HCT116 (cell line): ENCODE results near the gene FUT6. TPM values are rescaled to one million over a fixed set of nuclear protein-coding genes. Genes with fewer than 3 reads are reported as not detected.
"Not testable (repeated sequence)": the region's sequence is repeated elsewhere in the genome, so short reads cannot be mapped to it uniquely, and the experiment has no call there.

Experiments
- ATAC-seq: fragments of 200-7000 bp; cut with Tn5 transposase; 2 replicates; pipeline ENCODE4 v1.9.1; 2020; ENCODE audit warnings: mild to moderate bottlenecking, moderate library complexity
- BruUV-seq: library from RNA; stranded (reverse); fragments of 400-500 nt; replicated peaks from 2 replicates; lab custom pipeline; 2021; lab: Mats Ljungman, UMichigan
- CTCF ChIA-PET: fragments of 300-600 bp; sonication (Branson Sonifier 250); formaldehyde crosslinking; loops from one replicate; lab custom pipeline; 2021; ENCODE audit warnings: antibody characterized with exemption; lab: Charles Lee
- POLR2A ChIA-PET: fragments of 300-600, 350-600 bp; sonication (Branson Sonifier 250); formaldehyde crosslinking; loops from one replicate; lab custom pipeline; 2021; ENCODE audit warnings: antibody characterized with exemption; lab: Charles Lee
- RAD21 ChIA-PET, 2 experiments: fragments of 300-600 bp; sonication (Branson Sonifier 250); formaldehyde crosslinking; loops; one replicate each; lab custom pipeline; 2023; ENCODE audit warnings: low total read pairs in 2 of 2; ENCODE audit not compliant: uncharacterized antibody in 2 of 2, unreplicated experiment in 2 of 2, low non-redundant PET in 1 of 2; lab: Charles Lee
- DNase-seq: peaks from one replicate; pipeline ENCODE4 v3.0.0-alpha.2; 2010; ENCODE audit warnings: low read depth, low spot score
- H2AFZ ChIP-seq: fragments of 200-600 bp; shearing (Covaris generic), sonication (generic); 2 replicates; pipeline ENCODE4 v1.6.1; 2017; ENCODE audit warnings: low read depth, mixed run types, mixed read lengths, antibody characterized with exemption, low read length; ENCODE audit not compliant: poor library complexity, severe bottlenecking
- H3K27ac ChIP-seq: 2 replicates; pipeline ENCODE4 v1.5.1; 2012; ENCODE audit warnings: low read depth, low read length
- H3K27me3 ChIP-seq: fragments of 200-600 bp; sonication (generic); 2 replicates; pipeline ENCODE4 v1.6.1; 2016; ENCODE audit warnings: mixed run types, low read length, mixed read lengths; ENCODE audit not compliant: insufficient read depth
- H3K36me3 ChIP-seq, 2 experiments: fragments of 200-500 bp in 1 of 2; fragments of 200-600 bp in 1 of 2; sonication (Bioruptor generic) in 1 of 2; sonication (generic) in 1 of 2; 2 replicates each; pipeline versions ENCODE4 v1.5.1 to v1.6.1; 2014 to 2016; ENCODE audit warnings: low read length in 2 of 2, inconsistent platforms in 1 of 2, mixed read lengths in 1 of 2, mixed run types in 1 of 2; ENCODE audit not compliant: insufficient read depth in 2 of 2, control insufficient read depth in 1 of 2
- H3K4me1 ChIP-seq, 2 experiments: fragments of 200-600 bp in 1 of 2; sonication (generic) in 1 of 2; 2 replicates each; pipeline versions ENCODE4 v1.5.1 to v1.6.1; 2012 to 2017; ENCODE audit warnings: low read length in 2 of 2, inconsistent platforms in 1 of 2, mild to moderate bottlenecking in 1 of 2, mixed read lengths in 1 of 2, mixed run types in 1 of 2, moderate library complexity in 1 of 2; ENCODE audit not compliant: insufficient read depth in 2 of 2, control insufficient read depth in 1 of 2
- H3K4me2 ChIP-seq: fragments of 200-600 bp; sonication (generic); 2 replicates; pipeline ENCODE4 v1.6.1; 2017; ENCODE audit warnings: mixed run types, low read length, mixed read lengths
- H3K4me3 ChIP-seq, 2 experiments: fragments of 200-600 bp in 1 of 2; sonication (generic) in 1 of 2; replicated peaks in 1 of 2; 2 replicates each; pipeline ENCODE4 v1.5.1; 2011 to 2016; ENCODE audit warnings: low read length in 2 of 2, control low read depth in 1 of 2, low read depth in 1 of 2, mild to moderate bottlenecking in 1 of 2, mixed read lengths in 1 of 2, mixed run types in 1 of 2
- H3K79me2 ChIP-seq: fragments of 200-600 bp; sonication (generic); 2 replicates; pipeline ENCODE4 v1.6.1; 2017; ENCODE audit warnings: mild to moderate bottlenecking, mixed run types, low read length, moderate library complexity, mixed read lengths; ENCODE audit not compliant: insufficient read depth
- H3K9ac ChIP-seq: fragments of 200-600 bp; sonication (generic); 2 replicates; pipeline ENCODE4 v1.6.1; 2016; ENCODE audit warnings: low read length, mixed read lengths
- H3K9me2 ChIP-seq: fragments of 200-600 bp; sonication (generic), shearing (Covaris generic); 2 replicates; pipeline ENCODE4 v1.6.1; 2017; ENCODE audit warnings: mixed run types, mild to moderate bottlenecking, moderate library complexity; ENCODE audit not compliant: insufficient read depth
- H3K9me3 ChIP-seq, 2 experiments: fragments of 200-500 bp in 1 of 2; fragments of 200-600 bp in 1 of 2; sonication (Bioruptor generic) in 1 of 2; sonication (generic) in 1 of 2; 2 replicates each; pipeline ENCODE4 v1.6.1; 2014 to 2017; ENCODE audit warnings: low read length in 2 of 2, mixed read lengths in 2 of 2, inconsistent platforms in 1 of 2, low read depth in 1 of 2, mild to moderate bottlenecking in 1 of 2, mixed run types in 1 of 2, moderate library complexity in 1 of 2; ENCODE audit not compliant: control insufficient read depth in 1 of 2, insufficient read depth in 1 of 2
- H4K20me1 ChIP-seq: fragments of 200-600 bp; sonication (generic), shearing (Covaris generic); 2 replicates; pipeline ENCODE4 v1.6.1; 2017; ENCODE audit warnings: mixed run types, mild to moderate bottlenecking, moderate library complexity; ENCODE audit not compliant: insufficient read depth
- CBX3 ChIP-seq: IDR thresholded peaks from 2 replicates; pipeline ENCODE4 v1.6.1; 2012; ENCODE audit warnings: low read depth
- RAD21 ChIP-seq: IDR thresholded peaks from 2 replicates; pipeline ENCODE4 v1.6.1; 2012; ENCODE audit warnings: low read depth, mild to moderate bottlenecking
- intact Hi-C: fragments of 100-400 bp; cut with micrococcal nuclease; formaldehyde crosslinking; loops from 2 replicates; pipeline ENCODE4 v1.10.0; 2022
- total RNA-seq: library from RNA; stranded (reverse); gene quantifications from one replicate; pipeline ENCODE4 v1.2.1, GENCODE V29; 2021; ENCODE audit not compliant: unreplicated experiment

FUT6 gene
- total RNA-seq, 1 experiment from 2014 or later = not detected

GRCh38 chr19:5857203-5858081 lies 17.9 kb upstream of the FUT6 start:
- Histone ChIP-seq H3K36me3 (no peaks in the 10 kb centered on the region), H3K9me2 (no peaks in the 10 kb centered on the region), H3K27ac (no peak overlapping the region), H3K79me2 (no peaks in the 10 kb centered on the region), H3K4me3 (no peak overlapping the region), H3K4me2 (no peak overlapping the region), H3K9ac (no peak overlapping the region), H3K27me3 (no peaks in the 10 kb centered on the region), H3K4me1 (no peaks in the 10 kb centered on the region; a peak in 1 of 4 replicates), H2AFZ (no peak overlapping the region), H4K20me1 (no peaks in the 10 kb centered on the region), H3K9me3 (no peaks in the 10 kb centered on the region; a peak in 1 of 4 replicates)
- TF ChIP-seq RAD21 = no peak
- TF ChIP-seq CBX3 = peak; percentile 76; the same call in 1 of the 2 replicates
- no peak for ATAC-seq
- no peak for DNase-seq
- intact Hi-C loops = no loop called here
- ChIA-PET POLR2A (no interaction called here), CTCF (interaction anchor here (1.5 kb wide), 1 partner anchor 53 kb away, joined by 4 read pairs; no protein-coding TSS in a partner anchor), RAD21 (no interaction called here)
- no TSS peak for BruUV-seq

GRCh38 chr19:5855151-5855550 lies 15.6 kb upstream of the FUT6 start:
- CTCF ChIA-PET, BruUV-seq, POLR2A ChIA-PET: not testable (repeated sequence)

GRCh38 chr19:5854121-5854520 lies 14.6 kb upstream of the FUT6 start:
- H3K27me3 ChIP-seq, H2AFZ ChIP-seq, H3K79me2 ChIP-seq, H3K9me2 ChIP-seq, CTCF ChIA-PET, H3K27ac ChIP-seq, BruUV-seq, POLR2A ChIA-PET, RAD21 ChIA-PET, DNase-seq, H3K36me3 ChIP-seq, H4K20me1 ChIP-seq, H3K9me3 ChIP-seq, ATAC-seq, H3K4me2 ChIP-seq, H3K9ac ChIP-seq, intact Hi-C loops, H3K4me3 ChIP-seq: not testable (repeated sequence)
- H3K4me1 ChIP-seq = peaks cover 14 to 17% of the 10 kb centered on the region in 2 experiments

More at GRCh38 chr19:5855151-5855550, 15.6 kb upstream of the FUT6 start:
- RAD21 ChIA-PET, H3K36me3 ChIP-seq, H3K4me3 ChIP-seq, H3K4me2 ChIP-seq, H3K9me2 ChIP-seq, H3K9me3 ChIP-seq, H2AFZ ChIP-seq, H3K27ac ChIP-seq, H3K9ac ChIP-seq, H3K27me3 ChIP-seq, intact Hi-C loops, H4K20me1 ChIP-seq, H3K79me2 ChIP-seq, ATAC-seq, DNase-seq: not testable (repeated sequence)
- H3K4me1 ChIP-seq = peaks cover 12 to 14% of the 10 kb centered on the region in 2 experiments
